HCT116 (cell line): ENCODE measurements around the gene VWA3B. TPM values are rescaled to one million over a fixed set of nuclear protein-coding genes. Genes with fewer than 3 reads are reported as not detected.

Source experiments
- ATAC-seq: fragments of 200-7000 bp; cut with Tn5 transposase; 2 replicates; pipeline ENCODE4 v1.9.1; 2020; ENCODE audit warnings: mild to moderate bottlenecking, moderate library complexity
- BruUV-seq: library from RNA; stranded (reverse); fragments of 400-500 nt; replicated peaks from 2 replicates; lab custom pipeline; 2021; lab: Mats Ljungman, UMichigan
- CTCF ChIA-PET: fragments of 300-600 bp; sonication (Branson Sonifier 250); formaldehyde crosslinking; loops from one replicate; lab custom pipeline; 2021; ENCODE audit warnings: antibody characterized with exemption; lab: Charles Lee
- POLR2A ChIA-PET: fragments of 300-600, 350-600 bp; sonication (Branson Sonifier 250); formaldehyde crosslinking; loops from one replicate; lab custom pipeline; 2021; ENCODE audit warnings: antibody characterized with exemption; lab: Charles Lee
- RAD21 ChIA-PET, 2 experiments: fragments of 300-600 bp; sonication (Branson Sonifier 250); formaldehyde crosslinking; loops; one replicate each; lab custom pipeline; 2023; ENCODE audit warnings: low total read pairs in 2 of 2; ENCODE audit not compliant: uncharacterized antibody in 2 of 2, unreplicated experiment in 2 of 2, low non-redundant PET in 1 of 2; lab: Charles Lee
- DNase-seq: peaks from one replicate; pipeline ENCODE4 v3.0.0-alpha.2; 2010; ENCODE audit warnings: low read depth, low spot score
- H2AFZ ChIP-seq: fragments of 200-600 bp; shearing (Covaris generic), sonication (generic); 2 replicates; pipeline ENCODE4 v1.6.1; 2017; ENCODE audit warnings: low read depth, mixed run types, mixed read lengths, antibody characterized with exemption, low read length; ENCODE audit not compliant: poor library complexity, severe bottlenecking
- H3K27ac ChIP-seq: 2 replicates; pipeline ENCODE4 v1.5.1; 2012; ENCODE audit warnings: low read depth, low read length
- H3K27me3 ChIP-seq: fragments of 200-600 bp; sonication (generic); 2 replicates; pipeline ENCODE4 v1.6.1; 2016; ENCODE audit warnings: mixed run types, low read length, mixed read lengths; ENCODE audit not compliant: insufficient read depth
- H3K36me3 ChIP-seq, 2 experiments: fragments of 200-500 bp in 1 of 2; fragments of 200-600 bp in 1 of 2; sonication (Bioruptor generic) in 1 of 2; sonication (generic) in 1 of 2; 2 replicates each; pipeline versions ENCODE4 v1.5.1 to v1.6.1; 2014 to 2016; ENCODE audit warnings: low read length in 2 of 2, inconsistent platforms in 1 of 2, mixed read lengths in 1 of 2, mixed run types in 1 of 2; ENCODE audit not compliant: insufficient read depth in 2 of 2, control insufficient read depth in 1 of 2
- H3K4me1 ChIP-seq, 2 experiments: fragments of 200-600 bp in 1 of 2; sonication (generic) in 1 of 2; 2 replicates each; pipeline versions ENCODE4 v1.5.1 to v1.6.1; 2012 to 2017; ENCODE audit warnings: low read length in 2 of 2, inconsistent platforms in 1 of 2, mild to moderate bottlenecking in 1 of 2, mixed read lengths in 1 of 2, mixed run types in 1 of 2, moderate library complexity in 1 of 2; ENCODE audit not compliant: insufficient read depth in 2 of 2, control insufficient read depth in 1 of 2
- H3K4me2 ChIP-seq: fragments of 200-600 bp; sonication (generic); 2 replicates; pipeline ENCODE4 v1.6.1; 2017; ENCODE audit warnings: mixed run types, low read length, mixed read lengths
- H3K4me3 ChIP-seq, 2 experiments: fragments of 200-600 bp in 1 of 2; sonication (generic) in 1 of 2; replicated peaks in 1 of 2; 2 replicates each; pipeline ENCODE4 v1.5.1; 2011 to 2016; ENCODE audit warnings: low read length in 2 of 2, control low read depth in 1 of 2, low read depth in 1 of 2, mild to moderate bottlenecking in 1 of 2, mixed read lengths in 1 of 2, mixed run types in 1 of 2
- H3K79me2 ChIP-seq: fragments of 200-600 bp; sonication (generic); 2 replicates; pipeline ENCODE4 v1.6.1; 2017; ENCODE audit warnings: mild to moderate bottlenecking, mixed run types, low read length, moderate library complexity, mixed read lengths; ENCODE audit not compliant: insufficient read depth
- H3K9ac ChIP-seq: fragments of 200-600 bp; sonication (generic); 2 replicates; pipeline ENCODE4 v1.6.1; 2016; ENCODE audit warnings: low read length, mixed read lengths
- H3K9me2 ChIP-seq: fragments of 200-600 bp; sonication (generic), shearing (Covaris generic); 2 replicates; pipeline ENCODE4 v1.6.1; 2017; ENCODE audit warnings: mixed run types, mild to moderate bottlenecking, moderate library complexity; ENCODE audit not compliant: insufficient read depth
- H3K9me3 ChIP-seq, 2 experiments: fragments of 200-500 bp in 1 of 2; fragments of 200-600 bp in 1 of 2; sonication (Bioruptor generic) in 1 of 2; sonication (generic) in 1 of 2; 2 replicates each; pipeline ENCODE4 v1.6.1; 2014 to 2017; ENCODE audit warnings: low read length in 2 of 2, mixed read lengths in 2 of 2, inconsistent platforms in 1 of 2, low read depth in 1 of 2, mild to moderate bottlenecking in 1 of 2, mixed run types in 1 of 2, moderate library complexity in 1 of 2; ENCODE audit not compliant: control insufficient read depth in 1 of 2, insufficient read depth in 1 of 2
- H4K20me1 ChIP-seq: fragments of 200-600 bp; sonication (generic), shearing (Covaris generic); 2 replicates; pipeline ENCODE4 v1.6.1; 2017; ENCODE audit warnings: mixed run types, mild to moderate bottlenecking, moderate library complexity; ENCODE audit not compliant: insufficient read depth
- EGR1 ChIP-seq: IDR thresholded peaks from 2 replicates; pipeline ENCODE4 v1.6.1; 2012; ENCODE audit warnings: low read depth
- EZH2 ChIP-seq: fragments of 200-600 bp; sonication (generic); IDR thresholded peaks from 2 replicates; pipeline ENCODE4 v1.6.1; 2017; ENCODE audit warnings: antibody characterized with exemption, mixed run types
- JUND ChIP-seq: IDR thresholded peaks from 2 replicates; pipeline ENCODE4 v1.6.1; 2012
- POLR2A ChIP-seq: IDR thresholded peaks from 2 replicates; pipeline ENCODE4 v1.7.0; 2011; ENCODE audit warnings: borderline replicate concordance; ENCODE audit not compliant: insufficient read depth, insufficient read length; ENCODE audit errors: extremely low read depth
- POLR2AphosphoS5 ChIP-seq: IDR thresholded peaks from 2 replicates; pipeline ENCODE4 v1.6.1; 2011; ENCODE audit warnings: mild to moderate bottlenecking, low read depth, low read length, moderate library complexity
- RAD21 ChIP-seq: IDR thresholded peaks from 2 replicates; pipeline ENCODE4 v1.6.1; 2012; ENCODE audit warnings: low read depth, mild to moderate bottlenecking
- SIN3A ChIP-seq: IDR thresholded peaks from 2 replicates; pipeline ENCODE4 v1.6.1; 2012; ENCODE audit warnings: low read depth
- SRF ChIP-seq: IDR thresholded peaks from 2 replicates; pipeline ENCODE4 v1.6.1; 2012; ENCODE audit warnings: low read depth
- TCF7L2 ChIP-seq: IDR thresholded peaks from 2 replicates; pipeline ENCODE4 v1.7.0; 2011; ENCODE audit warnings: borderline replicate concordance, inconsistent platforms; ENCODE audit not compliant: insufficient read depth, insufficient read length; ENCODE audit errors: extremely low read depth
- ZNF274 ChIP-seq: fragments of 200-500 bp; sonication (Bioruptor generic); IDR thresholded peaks from 2 replicates; pipeline ENCODE4 v1.6.1; 2014; ENCODE audit warnings: mild to moderate bottlenecking, low read depth, low read length, inconsistent platforms
- intact Hi-C: fragments of 100-400 bp; cut with micrococcal nuclease; formaldehyde crosslinking; loops from 2 replicates; pipeline ENCODE4 v1.10.0; 2022
- total RNA-seq: library from RNA; stranded (reverse); gene quantifications from one replicate; pipeline ENCODE4 v1.2.1, GENCODE V29; 2021; ENCODE audit not compliant: unreplicated experiment
- TF ChIP-seq, protein P1 (sequence below), 3 experiments: fragments of 200-600 bp in 1 of 3; sonication (generic) in 1 of 3; IDR thresholded peaks in 2 of 3; conservative IDR thresholded peaks in 1 of 3; 2 replicates each; pipeline ENCODE4 v1.5.1; 2012 to 2017; ENCODE audit warnings: low read depth in 2 of 3, low read length in 2 of 3, antibody characterized with exemption in 1 of 3, borderline replicate concordance in 1 of 3, control low read depth in 1 of 3, mild to moderate bottlenecking in 1 of 3, mixed read lengths in 1 of 3, mixed run types in 1 of 3, moderate library complexity in 1 of 3; ENCODE audit not compliant: insufficient read depth in 1 of 3
- TF ChIP-seq, protein P2 (sequence below): IDR thresholded peaks from 2 replicates; pipeline ENCODE4 v1.6.1; 2011; ENCODE audit warnings: mild to moderate bottlenecking, low read length, moderate library complexity; ENCODE audit not compliant: insufficient replicate concordance; ENCODE audit errors: extremely low read depth

VWA3B gene
- total RNA-seq, 1 experiment from 2014 or later, result 0.47 TPM

DNA sequence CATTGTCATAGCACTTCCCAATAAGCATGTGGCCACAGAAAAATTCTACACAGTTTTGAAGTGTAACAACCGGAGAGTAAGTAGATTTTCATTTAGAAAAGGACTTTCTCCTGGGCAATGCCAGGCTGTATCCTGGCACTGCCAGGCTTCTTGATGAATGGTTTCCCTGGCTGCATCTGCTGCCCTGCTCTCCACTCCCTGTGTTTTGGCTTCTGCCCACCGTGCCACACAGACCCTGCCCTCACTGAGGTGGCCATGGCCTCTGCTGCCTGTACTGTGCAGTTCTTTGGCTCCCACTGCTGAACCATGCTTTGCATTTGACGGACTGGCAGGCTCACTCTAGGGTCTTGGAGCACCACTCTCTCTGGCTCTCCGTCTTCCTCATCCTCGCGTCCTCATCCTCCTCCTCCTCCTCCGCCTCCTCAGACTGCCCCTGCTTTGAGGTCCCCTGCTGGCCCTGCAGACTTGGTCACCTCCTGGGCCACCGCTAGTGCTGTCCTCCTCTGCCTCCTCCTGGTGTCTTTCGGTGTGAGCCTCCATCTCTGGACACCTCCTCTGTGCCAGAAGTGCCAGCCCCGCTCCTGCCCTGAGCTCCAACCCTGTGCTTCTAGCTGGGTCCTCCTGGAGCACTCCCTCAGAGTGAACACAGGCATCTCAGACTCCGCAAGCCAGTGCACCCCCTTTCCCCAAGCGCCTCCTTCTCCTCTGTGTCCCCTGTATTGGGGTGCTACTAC, 213.3 kb downstream of the VWA3B start:
- BruUV-seq, result no TSS peak
- no peak for DNase-seq
- intact Hi-C loops, result no loop called here
- RAD21 ChIA-PET, result no interaction called here
- Histone ChIP-seq H3K9ac (no peak overlapping the region), H3K9me2 (no peaks in the 10 kb centered on the region), H2AFZ (no peak overlapping the region), H4K20me1 (no peaks in the 10 kb centered on the region), H3K4me1 (no peaks in the 10 kb centered on the region), H3K9me3 (no peaks in the 10 kb centered on the region), H3K36me3 (no peaks in the 10 kb centered on the region), H3K27me3 (no peaks in the 10 kb centered on the region), H3K27ac (no peak overlapping the region), H3K79me2 (no peaks in the 10 kb centered on the region), H3K4me3 (no peak overlapping the region), H3K4me2 (no peak overlapping the region)
- TF ChIP-seq, protein P1, sequence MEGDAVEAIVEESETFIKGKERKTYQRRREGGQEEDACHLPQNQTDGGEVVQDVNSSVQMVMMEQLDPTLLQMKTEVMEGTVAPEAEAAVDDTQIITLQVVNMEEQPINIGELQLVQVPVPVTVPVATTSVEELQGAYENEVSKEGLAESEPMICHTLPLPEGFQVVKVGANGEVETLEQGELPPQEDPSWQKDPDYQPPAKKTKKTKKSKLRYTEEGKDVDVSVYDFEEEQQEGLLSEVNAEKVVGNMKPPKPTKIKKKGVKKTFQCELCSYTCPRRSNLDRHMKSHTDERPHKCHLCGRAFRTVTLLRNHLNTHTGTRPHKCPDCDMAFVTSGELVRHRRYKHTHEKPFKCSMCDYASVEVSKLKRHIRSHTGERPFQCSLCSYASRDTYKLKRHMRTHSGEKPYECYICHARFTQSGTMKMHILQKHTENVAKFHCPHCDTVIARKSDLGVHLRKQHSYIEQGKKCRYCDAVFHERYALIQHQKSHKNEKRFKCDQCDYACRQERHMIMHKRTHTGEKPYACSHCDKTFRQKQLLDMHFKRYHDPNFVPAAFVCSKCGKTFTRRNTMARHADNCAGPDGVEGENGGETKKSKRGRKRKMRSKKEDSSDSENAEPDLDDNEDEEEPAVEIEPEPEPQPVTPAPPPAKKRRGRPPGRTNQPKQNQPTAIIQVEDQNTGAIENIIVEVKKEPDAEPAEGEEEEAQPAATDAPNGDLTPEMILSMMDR (IDR thresholded peaks at IDR 0.05 in 2 of 3, conservative IDR thresholded peaks at IDR 0.05 in 1 of 3; ENCODE audit: borderline replicate concordance in 1 of 3, insufficient read depth in 1 of 3, low read depth in 2 of 3, low read length in 2 of 3), result 0 out of 6 replicates have a peak, but pooled peaks of 1 of the 3 experiments have one; percentile 1
- TF ChIP-seq RAD21 (peak; percentile 24; the same call in 1 of the 2 replicates), SIN3A (no peak), ZNF274 (no peak), JUND (no peak), SRF (no peak), EGR1 (no peak), TCF7L2 (no peak), EZH2 (no peak), POLR2AphosphoS5 (no peak), POLR2A (no peak)
- TF ChIP-seq, protein P2, sequence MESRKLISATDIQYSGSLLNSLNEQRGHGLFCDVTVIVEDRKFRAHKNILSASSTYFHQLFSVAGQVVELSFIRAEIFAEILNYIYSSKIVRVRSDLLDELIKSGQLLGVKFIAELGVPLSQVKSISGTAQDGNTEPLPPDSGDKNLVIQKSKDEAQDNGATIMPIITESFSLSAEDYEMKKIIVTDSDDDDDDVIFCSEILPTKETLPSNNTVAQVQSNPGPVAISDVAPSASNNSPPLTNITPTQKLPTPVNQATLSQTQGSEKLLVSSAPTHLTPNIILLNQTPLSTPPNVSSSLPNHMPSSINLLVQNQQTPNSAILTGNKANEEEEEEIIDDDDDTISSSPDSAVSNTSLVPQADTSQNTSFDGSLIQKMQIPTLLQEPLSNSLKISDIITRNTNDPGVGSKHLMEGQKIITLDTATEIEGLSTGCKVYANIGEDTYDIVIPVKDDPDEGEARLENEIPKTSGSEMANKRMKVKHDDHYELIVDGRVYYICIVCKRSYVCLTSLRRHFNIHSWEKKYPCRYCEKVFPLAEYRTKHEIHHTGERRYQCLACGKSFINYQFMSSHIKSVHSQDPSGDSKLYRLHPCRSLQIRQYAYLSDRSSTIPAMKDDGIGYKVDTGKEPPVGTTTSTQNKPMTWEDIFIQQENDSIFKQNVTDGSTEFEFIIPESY, result no peak
- POLR2A ChIA-PET, result no interaction called here
- CTCF ChIA-PET, result no interaction called here
- peak; percentile 44 for ATAC-seq
